HG03575 (cell line): ENCODE data around the gene FSTL5.
"Not testable (repeated sequence)": the region's sequence is repeated elsewhere in the genome, so short reads cannot be mapped to it uniquely, and the experiment has no call there.

ENCODE experiments used
- ATAC-seq: cut with Tn5 transposase; IDR thresholded peaks from one replicate; pipeline ENCODE4 v1.9.1; 2021; ENCODE audit not compliant: unreplicated experiment, insufficient number of reproducible peaks, low FRiP score; ENCODE audit errors: extremely low read depth

FSTL5 gene

GRCh38 chr4:162163892-162164759 is at the start of gene FSTL5:
TSS of gene FSTL5 (minus strand) at chr4:162164000. CDS start at chr4:162111396, 52,604 bp downstream.
- ATAC-seq: peak; percentile 77

- no peak for ATAC-seq
These were observed 45.9 kb upstream of the FSTL5 start for GRCh38 chr4:162209706-162210105.

GRCh38 chr4:162203478-162203877 is 39.7 kb upstream of the FSTL5 start:
- not testable (repeated sequence) for ATAC-seq

- ATAC-seq: no peak
These were observed 37.9 kb upstream of the FSTL5 start for GRCh38 chr4:162201673-162202072.

DNA sequence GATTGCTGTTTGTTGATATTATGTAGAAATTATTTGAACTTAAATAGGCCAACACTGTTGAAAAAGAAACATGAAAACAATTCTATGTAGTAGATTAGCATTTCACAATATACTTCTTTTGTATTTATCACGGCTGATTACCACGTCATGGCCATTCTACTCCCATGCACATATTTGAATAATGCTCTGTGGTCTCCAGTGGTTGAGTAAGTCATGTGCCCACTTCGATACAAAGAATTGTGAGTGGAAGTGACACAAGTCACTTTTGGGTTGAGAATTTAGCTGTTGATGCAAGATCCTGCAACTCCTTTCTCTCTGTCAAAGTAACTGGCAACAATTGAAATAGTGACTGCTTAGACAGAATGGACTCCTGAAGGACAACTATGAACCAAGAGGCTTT is 6.7 kb upstream of the FSTL5 start:
- no peak for ATAC-seq

DNA sequence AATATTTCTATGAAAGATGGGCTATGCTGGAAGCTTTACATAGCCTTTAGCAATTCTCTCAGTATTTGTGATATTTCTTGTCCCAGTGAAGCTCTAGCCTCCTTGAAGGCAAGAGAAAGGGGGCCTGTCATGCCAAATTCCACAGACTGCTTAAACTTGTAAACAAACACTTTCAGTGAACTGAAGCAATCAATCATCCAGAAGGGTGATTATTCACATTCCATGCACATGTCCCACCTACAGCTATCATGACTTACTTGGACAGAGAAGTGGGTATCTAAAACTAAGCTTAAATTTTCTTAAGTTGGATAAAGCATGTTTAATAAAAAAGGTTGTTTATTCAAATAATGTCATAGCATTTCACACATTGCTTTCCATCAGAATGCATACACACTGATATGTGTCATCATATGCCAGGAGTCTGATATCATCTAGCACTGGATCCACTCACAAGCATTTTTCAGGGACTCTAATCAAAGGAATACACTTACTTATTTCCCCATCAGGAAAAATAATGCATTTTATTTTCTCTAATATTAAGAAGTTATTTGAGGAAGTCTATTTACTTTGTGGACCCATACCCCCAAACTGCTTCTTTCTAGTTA is 1.2 kb upstream of the FSTL5 start:
- ATAC-seq: no peak

DNA sequence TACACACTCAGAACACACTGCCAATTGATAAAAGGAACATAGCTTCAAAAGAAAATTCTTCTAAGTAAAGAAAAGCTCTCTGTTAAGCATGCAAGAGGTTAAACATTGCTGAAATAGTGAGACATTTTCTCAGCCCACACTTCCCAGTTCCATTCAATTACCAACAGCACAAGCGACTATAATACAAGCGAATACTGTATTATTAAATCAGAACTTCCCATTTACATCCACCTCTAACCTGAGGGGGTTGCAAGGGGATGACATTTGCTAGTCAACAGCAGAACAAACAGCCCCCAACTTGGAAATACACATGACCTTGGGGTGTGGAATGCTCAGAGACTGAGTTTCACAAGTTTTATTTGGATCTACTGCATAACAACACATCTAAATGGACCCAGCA is 1.1 kb downstream of the FSTL5 start:
- ATAC-seq: no peak

DNA sequence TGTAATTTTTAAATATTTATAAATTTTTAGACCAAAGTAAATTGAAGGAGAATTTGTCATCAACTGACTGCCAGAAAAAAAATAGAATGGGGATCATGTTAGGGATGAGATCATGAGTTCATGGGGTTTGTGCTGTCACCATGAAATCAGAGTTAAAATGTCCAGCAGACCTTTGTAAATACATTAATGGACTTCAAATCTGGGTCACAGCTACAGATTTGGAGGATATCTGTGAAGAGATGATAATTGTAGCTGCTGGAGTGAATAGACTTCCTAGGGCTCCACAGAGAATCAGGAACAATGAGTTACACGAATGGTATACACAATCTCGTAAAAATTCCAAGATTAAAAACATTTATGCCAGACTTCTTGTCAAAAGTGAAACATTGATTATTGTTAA is 6.6 kb downstream of the FSTL5 start:
- no peak for ATAC-seq

DNA sequence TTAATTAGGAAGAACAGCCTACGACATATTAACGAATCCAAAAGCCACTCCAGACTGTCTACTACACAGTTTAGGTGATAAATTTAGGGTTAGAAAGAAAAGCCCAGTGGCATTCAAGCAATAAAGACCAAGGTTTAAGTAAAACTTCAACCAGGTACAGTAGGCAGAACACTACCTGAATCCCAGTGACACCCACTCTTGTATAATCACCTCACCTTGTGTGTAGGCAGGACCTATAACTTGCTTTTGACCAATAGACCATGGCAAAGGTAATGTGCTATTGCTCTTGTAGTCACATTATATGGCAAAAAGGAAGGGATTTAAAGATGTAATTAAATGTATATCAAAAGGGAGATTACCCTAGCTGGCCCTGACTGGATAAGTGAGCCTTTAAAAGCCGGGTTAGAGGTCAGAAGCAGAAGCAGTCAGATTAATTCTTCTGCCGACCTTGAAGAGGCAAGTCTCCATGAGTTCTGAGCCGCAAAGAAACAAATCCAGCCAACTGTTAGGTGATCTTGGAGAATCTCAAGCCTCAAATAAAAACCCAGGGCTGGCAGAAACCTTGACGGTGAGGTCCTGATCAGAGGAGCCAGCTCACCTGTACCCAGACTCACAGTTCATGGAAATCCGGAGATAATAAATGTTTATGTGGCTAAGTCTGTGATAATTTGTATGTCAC is 8.8 kb downstream of the FSTL5 start:
- ATAC-seq: no peak

DNA sequence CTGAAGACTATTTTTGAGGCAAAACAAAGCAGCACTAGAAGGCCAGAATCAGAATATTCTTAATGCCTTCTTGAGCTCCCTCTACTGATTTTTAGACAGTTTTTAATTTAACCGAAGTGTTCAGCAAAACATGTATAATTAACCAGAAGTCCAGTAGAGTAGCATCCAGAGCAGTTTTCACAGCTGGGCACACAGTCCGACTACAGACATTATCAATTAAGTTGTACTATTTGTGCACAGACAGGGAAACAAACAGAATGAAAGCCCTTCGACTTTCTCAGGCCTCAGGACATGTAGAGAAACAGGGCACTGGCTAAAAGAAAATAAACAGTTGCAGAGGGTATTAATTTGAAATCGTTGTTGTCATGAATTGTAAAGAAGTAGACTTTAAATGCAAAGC is 11.9 kb downstream of the FSTL5 start:
- no peak for ATAC-seq

- no peak for ATAC-seq
These were observed 12.4 kb downstream of the FSTL5 start for GRCh38 chr4:162151386-162151785.

DNA sequence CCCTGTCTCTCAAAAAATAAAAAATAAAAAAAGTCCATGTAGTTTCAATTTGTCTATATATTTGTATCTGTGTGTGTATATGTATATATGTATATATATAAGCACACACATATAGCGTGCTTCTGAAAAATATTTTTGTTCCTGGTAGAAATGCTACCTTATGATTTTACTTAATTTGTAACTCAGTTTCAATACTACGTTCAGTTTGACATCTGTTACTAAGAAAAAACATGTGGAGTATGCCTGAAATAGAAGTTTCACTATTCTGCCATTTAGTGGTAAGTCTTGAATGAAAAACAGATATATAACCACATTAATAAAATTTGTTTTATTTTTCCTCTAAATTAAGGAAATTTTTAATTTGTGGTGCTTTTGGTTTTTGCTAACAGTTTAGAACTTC is 14.2 kb downstream of the FSTL5 start:
- no peak for ATAC-seq

DNA sequence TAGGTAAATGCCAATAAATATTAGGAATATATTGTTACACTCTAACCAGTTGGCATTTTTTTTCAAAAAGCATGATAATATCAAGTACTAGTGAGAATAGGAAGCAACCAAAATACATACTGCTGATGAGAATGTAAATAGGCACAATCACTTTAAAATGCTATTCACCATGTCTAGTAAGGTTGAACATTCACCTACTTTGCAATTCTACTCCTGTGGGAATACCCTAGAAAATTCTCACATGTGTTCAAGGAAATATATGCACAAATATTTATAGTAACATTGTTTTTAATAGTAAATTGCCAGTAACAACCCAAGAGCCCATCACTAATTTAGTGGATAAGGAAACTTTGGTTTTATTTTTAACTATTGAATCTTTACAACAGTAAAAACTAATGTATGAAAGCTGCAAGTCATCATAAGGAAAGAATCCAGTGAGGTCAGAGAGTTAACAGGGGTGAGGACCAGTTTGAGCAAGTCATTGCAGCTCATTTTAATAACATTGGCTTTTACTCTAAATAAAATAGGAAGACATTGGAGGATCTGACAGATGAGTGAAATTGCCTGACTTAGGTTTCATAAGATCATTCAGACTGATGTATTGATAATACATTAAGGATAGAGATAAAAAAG is 23.6 kb downstream of the FSTL5 start:
- no peak for ATAC-seq

- ATAC-seq: no peak
These were observed 24.4 kb downstream of the FSTL5 start for GRCh38 chr4:162139412-162139811.

DNA sequence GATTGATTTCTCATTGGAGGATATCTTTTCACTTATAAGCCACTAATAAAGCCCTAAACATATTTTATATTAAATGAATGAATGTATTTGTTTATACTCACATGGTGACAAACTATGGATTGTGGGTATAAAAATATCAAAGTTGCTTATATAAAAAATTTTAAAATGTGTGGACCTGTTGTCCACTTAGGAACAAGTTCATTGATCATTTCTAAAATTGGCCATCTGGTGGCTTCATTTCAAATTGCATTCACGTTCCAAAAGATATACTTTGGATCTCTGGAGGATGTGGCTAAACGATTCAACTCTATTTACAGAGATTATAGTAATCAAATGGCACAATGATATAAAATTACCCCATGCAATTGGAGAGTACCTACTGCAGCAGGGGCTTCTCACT is 32.5 kb downstream of the FSTL5 start:
- no peak for ATAC-seq

DNA sequence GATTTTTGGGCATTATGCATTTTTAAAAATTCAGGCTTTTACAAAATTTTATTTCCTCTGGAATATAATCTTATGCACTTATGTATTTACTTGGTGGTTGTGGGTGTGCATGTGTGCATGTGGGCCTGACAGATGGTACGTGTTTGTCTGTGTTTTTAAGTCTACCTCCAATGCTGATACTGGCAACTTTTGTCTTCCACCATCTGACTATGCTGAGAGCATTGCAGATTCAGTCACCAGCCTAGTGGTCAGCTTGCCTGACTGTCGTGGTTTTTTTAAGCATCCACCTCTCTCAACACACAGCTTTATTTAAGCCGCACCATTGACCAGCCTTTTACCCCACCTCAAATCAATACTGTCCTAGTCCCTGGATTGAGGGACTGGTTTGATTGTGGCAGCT is 37.1 kb downstream of the FSTL5 start:
- no peak for ATAC-seq

DNA sequence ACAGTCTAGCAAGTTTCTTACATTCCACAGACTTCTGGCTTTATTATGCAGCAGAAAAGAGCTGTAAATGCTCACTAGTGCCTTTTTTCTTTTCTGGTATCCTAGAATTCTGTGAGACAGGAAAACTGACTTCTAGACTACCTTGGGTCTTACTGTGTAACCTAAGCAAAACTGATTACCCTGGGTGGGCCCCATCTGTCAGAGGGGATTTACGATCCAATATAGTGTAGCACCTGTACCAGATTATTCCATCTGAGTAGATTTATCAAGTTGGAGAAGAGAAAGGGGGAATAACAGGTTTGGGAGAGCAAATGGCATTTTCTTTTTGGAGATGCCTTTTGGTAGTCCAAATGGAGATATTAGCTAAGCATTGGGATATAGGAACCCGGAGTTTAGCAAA is 46.7 kb downstream of the FSTL5 start:
- no peak for ATAC-seq

- ATAC-seq: no peak
These were observed 47.6 kb downstream of the FSTL5 start for GRCh38 chr4:162116095-162116779.

GRCh38 chr4:162115333-162115732 is 48.5 kb downstream of the FSTL5 start:
- ATAC-seq: no peak
